Small intestine (tissue), 7 donors: ENCODE data around the gene SKI. TPM values are rescaled to one million over a fixed set of nuclear protein-coding genes. Genes with fewer than 3 reads are reported as not detected.
A peak's percentile ranks its signal among the peaks of the same experiment; 100 is the strongest.

Experiments
- DNase-seq, 2 donors: peaks; one replicate each; pipeline versions ENCODE4 v3.0.0 to v3.0.0-alpha.2; 2013
- FAIRE-seq: peaks from 2 replicates; lab custom pipeline; 2012; peaks lifted over from hg19 to GRCh38; lab: Jason Lieb, UNC
- H3K27ac ChIP-seq, 3 donors: one replicate each; pipeline ENCODE4 v1.5.1; 2013; ENCODE audit warnings: low read length in 2 of 3, mild to moderate bottlenecking in 2 of 3, control low read depth in 1 of 3, inconsistent platforms in 1 of 3, low read depth in 1 of 3, moderate library complexity in 1 of 3
- H3K27me3 ChIP-seq, 3 donors: one replicate each; pipeline ENCODE4 v1.6.1; 2013; ENCODE audit warnings: low read length in 3 of 3, inconsistent platforms in 1 of 3; ENCODE audit not compliant: control insufficient read depth in 3 of 3, insufficient read depth in 3 of 3
- H3K36me3 ChIP-seq, 3 donors: one replicate each; pipeline ENCODE4 v1.6.1; 2013; ENCODE audit warnings: low read length in 3 of 3, inconsistent platforms in 1 of 3, low read depth in 1 of 3, mild to moderate bottlenecking in 1 of 3, moderate library complexity in 1 of 3; ENCODE audit not compliant: control insufficient read depth in 3 of 3, insufficient read depth in 2 of 3
- H3K4me1 ChIP-seq, 3 donors: one replicate each; pipeline ENCODE4 v1.6.1; 2013; ENCODE audit warnings: low read length in 2 of 3, inconsistent platforms in 1 of 3, low read depth in 1 of 3, mild to moderate bottlenecking in 1 of 3, moderate library complexity in 1 of 3; ENCODE audit not compliant: control insufficient read depth in 3 of 3, insufficient read depth in 2 of 3
- H3K4me3 ChIP-seq, 3 donors: one replicate each; pipeline ENCODE4 v1.5.1; 2013; ENCODE audit warnings: low read length in 3 of 3, control low read depth in 1 of 3, inconsistent platforms in 1 of 3, low read depth in 1 of 3, mild to moderate bottlenecking in 1 of 3, moderate library complexity in 1 of 3
- H3K9me3 ChIP-seq, 2 donors: one replicate each; pipeline ENCODE4 v1.6.1; 2013; ENCODE audit warnings: low read depth in 1 of 2, low read length in 1 of 2; ENCODE audit not compliant: control insufficient read depth in 2 of 2, insufficient read depth in 1 of 2
- WGBS, 3 donors: extraction: QIAGEN DNeasy Blood & Tissue Kit; methylation state at CpG; one replicate each; pipeline ENCODE4 v1.1.7; 2013; 5-methylcytosine and 5-hydroxymethylcytosine counted together
- polyA plus RNA-seq, 4 donors: library from polyadenylated mRNA; stranded (reverse) in 3 of 4; unstranded in 1 of 4; fragments of 200-250 nt in 3 of 4; fragments of 120-200 nt in 1 of 4; gene quantifications; one replicate each; pipeline versions ENCODE4 v1.2.1 to v1.2.3, GENCODE V29; 2013
- donor health status: healthy with polysubstance abuse.
- donor health status: control.
- donor health status: control.
- donor health status: Bipolar disorder and iron deficiency.
- donor health status: healthy.

SKI gene
- polyA plus RNA-seq, 4 donors, result 4.2 to 45.1 (median 11.6) TPM

- Histone ChIP-seq H3K36me3 (peaks cover 0 to 60% (median 0%) of the 10 kb centered on the region in 3 donors), H3K27me3 (no peaks in the 10 kb centered on the region), H3K9me3 (no peaks in the 10 kb centered on the region), H3K4me1 (peaks cover 0 to 14% (median 8%) of the 10 kb centered on the region in 3 donors), H3K4me3 (no peak overlapping the region), H3K27ac (no peak overlapping the region)
- 85 to 88% (median 87%) methylated on average over 15 of the region's 15 CpGs for WGBS, 3 donors
- DNase-seq (no peak), FAIRE-seq (no peak)
Observed at GRCh38 chr1:2286923-2287322, 58.8 kb downstream of the SKI start.

GRCh38 chr1:2287649-2288048 lies 59.5 kb downstream of the SKI start:
- DNase-seq (no peak), FAIRE-seq (no peak)
- Histone ChIP-seq H3K27me3 (no peaks in the 10 kb centered on the region), H3K4me3 (no peak overlapping the region), H3K36me3 (peaks cover 0 to 62% (median 0%) of the 10 kb centered on the region in 3 donors), H3K4me1 (peaks cover 0 to 14% (median 11%) of the 10 kb centered on the region in 3 donors), H3K9me3 (no peaks in the 10 kb centered on the region), H3K27ac (no peak overlapping the region)
- WGBS, 3 donors, result 87 to 91% (median 89%) methylated on average over 11 to 14 of the region's 14 CpGs

GRCh38 chr1:2288311-2288710 lies 60.2 kb downstream of the SKI start:
- FAIRE-seq, result no peak
- WGBS, 3 donors, result 75 to 87% (median 85%) methylated on average over 10 of the region's 10 CpGs
- DNase-seq, result no peak
- no peaks in the 10 kb centered on the region for H3K9me3 ChIP-seq
- H3K4me1 ChIP-seq, result peaks cover 0 to 14% (median 11%) of the 10 kb centered on the region in 3 donors
- no peak overlapping the region for H3K4me3 ChIP-seq
- H3K27ac ChIP-seq, result no peak overlapping the region
- H3K27me3 ChIP-seq, result no peaks in the 10 kb centered on the region
- H3K36me3 ChIP-seq, result peaks cover 0 to 62% (median 0%) of the 10 kb centered on the region in 3 donors

GRCh38 chr1:2288816-2289536 lies 60.9 kb downstream of the SKI start:
- no peak for DNase-seq
- FAIRE-seq, result no peak
- Histone ChIP-seq H3K4me1 (peaks cover 0 to 14% (median 11%) of the 10 kb centered on the region in 3 donors), H3K36me3 (peaks cover 0 to 60% (median 0%) of the 10 kb centered on the region in 3 donors), H3K9me3 (no peaks in the 10 kb centered on the region), H3K27ac (peak overlapping the region in 1 of 3 donors; percentile 11), H3K27me3 (no peaks in the 10 kb centered on the region), H3K4me3 (no peak overlapping the region)
- WGBS, 3 donors, result 81 to 89% (median 86%) methylated on average over 20 of the region's 20 CpGs

GRCh38 chr1:2289607-2290006 lies 61.5 kb downstream of the SKI start:
- no peak for DNase-seq
- H3K4me3 ChIP-seq, result no peak overlapping the region
- no peaks in the 10 kb centered on the region for H3K27me3 ChIP-seq
- no peaks in the 10 kb centered on the region for H3K9me3 ChIP-seq
- peaks cover 0 to 60% (median 0%) of the 10 kb centered on the region in 3 donors for H3K36me3 ChIP-seq
- 67 to 75% (median 67%) methylated on average over 7 to 9 of the region's 9 CpGs for WGBS, 3 donors
- H3K27ac ChIP-seq, result peak overlapping the region; percentile 45 to 89 (median 72)
- H3K4me1 ChIP-seq, result peaks cover 0 to 14% (median 13%) of the 10 kb centered on the region in 3 donors
- FAIRE-seq, result no peak

GRCh38 chr1:2290171-2290578 lies 62.1 kb downstream of the SKI start:
- no peak for FAIRE-seq
- Histone ChIP-seq H3K36me3 (peaks cover 0 to 61% (median 0%) of the 10 kb centered on the region in 3 donors), H3K27ac (peak overlapping the region; percentile 45 to 89 (median 72)), H3K4me3 (no peak overlapping the region), H3K4me1 (peaks cover 0 to 14% (median 13%) of the 10 kb centered on the region in 3 donors), H3K9me3 (no peaks in the 10 kb centered on the region), H3K27me3 (no peaks in the 10 kb centered on the region)
- WGBS, 3 donors, result 47 to 70% (median 65%) methylated on average over 7 of the region's 7 CpGs
- DNase-seq, result no peak

- DNase-seq (peak in 1 of 2 donors; percentile 56), FAIRE-seq (no peak)
- H3K4me1 ChIP-seq, result peaks cover 0 to 14% (median 13%) of the 10 kb centered on the region in 3 donors
- peak overlapping the region; percentile 45 to 89 (median 72) for H3K27ac ChIP-seq
- H3K27me3 ChIP-seq, result no peaks in the 10 kb centered on the region
- peak overlapping the region in 1 of 3 donors; percentile 3 for H3K4me3 ChIP-seq
- H3K9me3 ChIP-seq, result no peaks in the 10 kb centered on the region
- H3K36me3 ChIP-seq, result peaks cover 0 to 66% (median 0%) of the 10 kb centered on the region in 3 donors
- WGBS, 3 donors, result 34 to 61% (median 53%) methylated on average over 41 of the region's 41 CpGs
Observed at GRCh38 chr1:2290595-2291510, 62.7 kb downstream of the SKI start.

- Histone ChIP-seq H3K4me1 (peaks cover 0 to 14% (median 13%) of the 10 kb centered on the region in 3 donors), H3K36me3 (peaks cover 0 to 69% (median 0%) of the 10 kb centered on the region in 3 donors), H3K27ac (peak overlapping the region in 2 of 3 donors; percentile 72 to 89), H3K9me3 (no peaks in the 10 kb centered on the region), H3K27me3 (no peaks in the 10 kb centered on the region), H3K4me3 (no peak overlapping the region)
- 68 to 80% (median 71%) methylated on average over 5 of the region's 5 CpGs for WGBS, 3 donors
- FAIRE-seq (no peak), DNase-seq (no peak)
Observed at GRCh38 chr1:2291577-2291976, 63.5 kb downstream of the SKI start.
